Activated effector memory CD4-positive, alpha-beta T cell treated with Interleukin-2 at 50 U/mL for 16 hours (primary cell): ENCODE measurements around the gene U2AF2.

Source experiments
- DNase-seq: peaks from one replicate; pipeline ENCODE4 v3.0.0-alpha.2; 2020

The U2AF2 gene

GRCh38 chr19:55622242-55622969 is 32.4 kb upstream of the U2AF2 start:
- no peak for DNase-seq

- DNase-seq, result no peak
Measured at GRCh38 chr19:55623130-55623529, 31.7 kb upstream of the U2AF2 start.

GRCh38 chr19:55623561-55623960 is 31.3 kb upstream of the U2AF2 start:
- DNase-seq, result no peak

- peak; percentile 86 for DNase-seq
Measured at GRCh38 chr19:55624109-55625003, 30.5 kb upstream of the U2AF2 start, which contains the start of gene ZNF784. Gene ZNF784 (minus strand): TSS chr19:55624566. CDS start chr19:55624561, 5 bp downstream.

DNA sequence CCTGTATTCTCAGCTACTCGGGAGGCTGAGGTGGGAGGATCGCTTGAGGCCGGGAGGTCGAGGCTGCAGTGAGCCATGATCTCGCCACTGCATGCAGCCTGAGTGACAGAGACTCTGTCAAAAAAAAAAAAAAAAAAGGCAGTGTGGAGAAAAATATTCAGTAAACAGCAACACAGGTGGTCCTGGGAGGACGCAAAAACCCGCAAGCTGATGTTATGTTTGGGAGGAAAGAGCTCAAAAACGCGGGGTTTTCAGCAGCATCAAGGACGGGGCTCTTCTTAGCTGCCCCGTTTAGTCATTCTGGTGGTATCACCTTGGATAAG is 29.9 kb upstream of the U2AF2 start:
- DNase-seq, result no peak

GRCh38 chr19:55626350-55626749 is 28.5 kb upstream of the U2AF2 start:
- DNase-seq, result peak; percentile 39

DNA sequence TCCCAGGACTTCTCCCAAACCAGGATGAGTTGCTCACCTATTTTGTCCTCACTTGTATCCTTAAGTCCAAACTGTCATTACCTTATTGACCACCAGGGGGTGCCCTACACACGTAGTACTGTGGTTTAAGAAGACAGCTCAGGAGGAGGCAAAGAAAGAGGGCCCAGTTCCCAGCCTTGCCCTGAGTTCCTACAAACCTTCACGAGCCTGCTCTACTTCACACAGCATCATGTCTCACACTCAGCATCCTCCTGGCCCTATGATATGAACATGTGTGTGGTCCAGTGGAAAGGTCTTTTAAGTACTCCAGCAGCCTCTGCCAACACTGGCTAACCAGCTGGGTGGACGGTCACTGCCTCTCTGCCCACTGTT is 22.4 kb upstream of the U2AF2 start:
- peak; percentile 62 for DNase-seq

DNA sequence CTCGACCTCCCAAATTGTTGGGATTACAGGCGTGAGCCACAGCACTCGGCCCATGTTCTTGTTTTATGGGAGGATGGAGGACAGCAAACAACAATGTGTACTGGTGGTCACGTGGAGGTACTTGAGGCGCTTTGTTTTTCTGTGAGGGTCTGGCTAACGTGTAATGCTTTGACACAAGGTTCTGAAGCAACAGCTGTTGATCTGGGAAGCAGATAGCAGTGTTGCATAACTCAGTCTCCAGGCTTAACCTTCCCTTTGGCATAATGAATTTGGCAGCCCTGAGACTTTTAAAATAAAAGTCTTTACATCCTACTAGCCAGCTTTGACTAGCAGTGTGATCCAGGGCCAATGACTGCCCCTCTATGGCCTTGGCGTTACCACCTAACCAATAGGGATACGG is 21.0 kb upstream of the U2AF2 start:
- DNase-seq, result no peak

GRCh38 chr19:55635334-55635717 is 19.5 kb upstream of the U2AF2 start:
- no peak for DNase-seq

DNA sequence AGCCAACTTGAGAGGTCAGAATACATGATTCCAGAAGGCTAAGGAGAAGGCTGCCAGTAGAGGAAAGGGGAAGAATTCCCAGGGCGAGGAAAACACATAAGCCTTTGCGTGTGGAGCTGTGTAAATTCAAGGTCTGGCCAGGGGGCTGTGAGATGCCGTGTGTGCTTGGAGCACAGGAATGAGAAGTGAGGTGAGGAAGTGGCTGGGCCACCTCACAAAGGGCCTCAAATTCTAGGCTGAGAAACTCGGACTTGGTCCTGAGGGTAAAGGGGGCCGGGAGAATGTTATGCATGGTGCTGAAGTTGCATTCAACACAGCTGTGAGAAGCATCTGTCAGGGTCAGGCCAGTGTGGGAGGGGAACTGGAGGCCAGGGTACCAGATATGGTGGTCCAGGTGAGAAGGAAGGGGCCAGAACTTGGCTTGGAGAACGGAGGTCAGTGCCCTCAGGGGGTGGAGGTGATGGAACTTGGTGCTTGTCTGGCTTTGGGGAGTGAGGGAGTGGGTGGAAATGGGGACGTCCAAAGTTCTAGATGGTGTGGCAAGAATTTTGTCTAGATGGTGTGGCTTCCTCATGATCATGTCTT is 18.9 kb upstream of the U2AF2 start:
- DNase-seq, result no peak

GRCh38 chr19:55636723-55637122 is 18.1 kb upstream of the U2AF2 start:
- no peak for DNase-seq

- DNase-seq, result no peak
Measured at GRCh38 chr19:55637534-55637933, 17.3 kb upstream of the U2AF2 start.

- DNase-seq, result peak; percentile 38
Measured at GRCh38 chr19:55638864-55639359, 15.9 kb upstream of the U2AF2 start.

DNA sequence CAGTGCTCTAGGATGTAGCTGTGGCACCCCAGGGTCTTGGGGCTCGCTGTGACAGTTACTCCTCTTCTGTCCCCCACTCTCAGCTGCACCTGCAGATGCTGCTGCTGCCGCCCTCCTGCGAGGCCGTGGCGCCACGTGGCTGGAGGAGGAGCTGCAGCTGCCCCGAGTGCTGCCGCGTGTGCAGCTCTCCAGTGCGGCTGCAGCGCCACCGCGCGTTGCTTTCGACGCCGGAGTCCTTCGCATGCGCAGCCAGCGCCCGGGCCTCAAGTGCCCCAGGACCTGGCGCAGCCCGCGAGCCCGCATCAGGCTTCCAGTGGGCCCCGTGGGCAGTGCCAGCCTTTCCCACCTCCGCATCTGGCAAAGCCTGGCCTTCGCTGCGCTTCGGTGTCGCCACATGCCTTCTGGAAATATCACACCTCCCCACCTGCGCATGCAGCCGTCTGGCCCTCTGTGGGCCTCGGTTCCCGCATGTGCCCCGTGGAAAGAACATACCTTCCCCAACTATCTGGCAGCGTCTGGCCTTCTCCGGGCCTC is 14.7 kb upstream of the U2AF2 start:
- DNase-seq, result peak; percentile 65

DNA sequence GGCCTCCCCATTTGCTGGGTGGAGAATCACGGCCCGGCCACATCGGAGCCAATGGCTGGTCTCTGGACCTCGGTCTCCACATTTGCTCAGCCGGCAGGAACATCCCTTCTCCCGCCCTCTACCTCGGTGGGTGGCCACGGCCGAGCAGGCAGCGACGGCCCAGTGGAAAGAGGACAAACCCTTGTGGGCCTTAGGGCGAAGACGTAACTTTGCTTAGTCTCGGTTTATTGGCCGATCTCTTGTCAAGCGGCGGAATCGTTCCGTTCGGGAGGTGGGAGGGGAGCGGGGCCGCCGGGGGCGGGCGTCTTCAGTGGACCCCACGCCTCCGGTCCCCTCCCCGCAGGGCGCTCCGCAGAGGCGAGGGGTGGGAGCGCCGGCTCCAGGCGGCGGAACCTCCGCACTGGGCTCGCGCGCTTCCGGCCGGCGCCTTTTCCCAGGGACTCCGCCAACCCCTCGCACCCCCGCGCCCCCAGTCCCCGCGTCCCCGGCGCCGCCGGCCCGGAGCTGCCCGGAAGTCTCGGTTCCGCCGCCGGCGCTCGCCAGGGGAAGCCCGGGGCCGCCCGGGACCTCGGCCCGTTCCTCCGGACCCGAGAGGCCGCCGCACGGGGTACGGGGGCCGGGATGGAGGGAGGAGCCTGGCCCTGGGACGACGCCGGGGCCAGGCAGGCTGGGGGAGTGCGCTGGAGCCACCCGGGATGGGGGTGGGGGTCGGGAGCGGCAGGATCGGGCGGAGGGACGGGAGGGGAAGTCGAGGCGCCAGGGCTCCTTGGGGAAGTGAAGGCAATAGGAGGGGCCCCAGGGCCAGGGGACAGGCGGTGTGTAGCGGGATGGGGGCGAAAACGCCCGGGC is 14.0 kb upstream of the U2AF2 start, which contains the start of gene ZNF580:
Gene ZNF580, plus strand, starts transcription at position 426 of the 849 bp plus-strand sequence. CDS start 1,507 bp downstream, outside the sequence.
- peak; percentile 46 for DNase-seq

GRCh38 chr19:55641426-55642152 is 13.2 kb upstream of the U2AF2 start:
- no peak for DNase-seq

DNA sequence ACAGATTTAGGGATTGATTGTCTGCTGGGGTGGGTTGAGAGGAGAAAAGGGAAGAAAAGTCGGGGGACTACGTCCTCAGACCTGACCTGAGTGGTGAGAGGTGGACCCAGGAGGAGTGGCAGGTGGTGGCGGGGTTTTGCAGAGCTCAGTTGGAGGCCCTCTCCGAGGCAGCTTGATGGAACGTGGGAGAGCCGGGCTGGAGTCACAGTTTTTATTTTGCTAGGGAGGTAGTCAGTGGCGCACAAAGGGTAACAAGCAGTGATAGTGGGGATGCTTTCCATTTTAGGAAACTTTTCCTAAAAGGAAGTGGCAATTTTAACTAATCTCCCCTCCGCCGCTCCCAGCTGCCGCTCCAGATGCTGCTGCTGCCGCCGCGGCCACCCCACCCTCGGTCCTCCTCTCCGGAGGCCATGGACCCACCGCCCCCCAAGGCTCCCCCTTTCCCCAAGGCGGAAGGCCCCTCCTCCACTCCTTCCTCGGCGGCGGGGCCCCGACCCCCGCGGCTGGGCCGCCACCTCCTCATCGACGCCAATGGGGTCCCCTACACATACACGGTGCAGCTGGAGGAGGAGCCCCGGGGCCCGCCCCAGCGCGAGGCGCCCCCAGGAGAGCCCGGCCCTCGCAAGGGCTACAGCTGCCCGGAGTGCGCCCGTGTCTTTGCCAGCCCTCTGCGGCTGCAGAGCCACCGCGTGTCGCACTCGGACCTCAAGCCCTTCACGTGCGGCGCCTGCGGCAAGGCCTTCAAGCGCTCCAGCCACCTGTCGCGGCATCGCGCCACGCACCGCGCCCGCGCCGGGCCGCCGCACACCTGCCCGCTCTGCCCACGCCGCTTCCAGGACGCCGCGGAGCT is 12.5 kb upstream of the U2AF2 start:
- no peak for DNase-seq

DNA sequence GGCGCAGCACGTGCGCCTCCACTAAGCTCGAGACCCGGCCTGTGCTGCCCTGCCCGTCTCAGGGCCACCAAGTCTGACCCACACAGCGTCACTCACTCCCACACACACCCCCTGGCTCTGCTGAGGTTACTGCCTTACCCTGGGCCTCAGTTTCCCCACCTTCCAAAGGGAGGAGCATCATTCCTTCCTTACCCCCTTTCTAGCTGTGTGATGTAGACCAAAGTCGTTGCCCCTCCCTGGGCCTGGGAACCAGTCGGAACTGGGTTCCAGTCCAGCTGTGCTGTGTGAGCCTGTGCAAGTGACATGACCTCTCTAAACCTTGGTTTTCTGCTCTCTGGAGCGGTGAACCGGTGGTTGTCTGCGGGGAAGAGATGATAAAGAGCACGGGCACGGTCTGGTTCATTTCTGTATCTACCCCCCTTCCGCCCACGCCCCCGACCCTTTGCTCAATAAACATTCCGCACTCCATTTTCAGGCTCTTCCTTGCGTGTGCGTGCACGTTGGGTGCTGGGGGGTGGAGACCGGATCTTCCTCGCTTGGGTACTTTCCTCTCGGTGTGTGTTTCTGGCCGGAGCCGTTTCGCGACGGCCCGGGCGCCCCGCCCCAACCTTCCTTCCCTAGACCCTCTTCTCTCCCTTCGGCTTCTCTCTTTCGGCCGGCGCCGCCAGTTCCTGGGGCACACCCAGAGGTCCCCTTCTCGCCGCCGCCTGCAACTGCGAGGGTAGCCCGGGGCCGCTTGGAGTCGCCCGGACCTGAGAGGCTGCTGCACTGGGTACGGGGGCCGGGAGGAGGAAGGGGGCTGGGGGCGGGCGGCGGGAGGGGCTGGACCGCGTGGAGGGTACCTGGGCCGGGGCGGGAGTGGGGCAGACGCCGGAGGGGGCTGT is 11.6 kb upstream of the U2AF2 start, which contains the start of gene ZNF581:
Gene ZNF581, plus strand, starts transcription at position 647 of the 884 bp plus-strand sequence. CDS start 923 bp downstream, outside the sequence.
- peak; percentile 76 for DNase-seq

DNA sequence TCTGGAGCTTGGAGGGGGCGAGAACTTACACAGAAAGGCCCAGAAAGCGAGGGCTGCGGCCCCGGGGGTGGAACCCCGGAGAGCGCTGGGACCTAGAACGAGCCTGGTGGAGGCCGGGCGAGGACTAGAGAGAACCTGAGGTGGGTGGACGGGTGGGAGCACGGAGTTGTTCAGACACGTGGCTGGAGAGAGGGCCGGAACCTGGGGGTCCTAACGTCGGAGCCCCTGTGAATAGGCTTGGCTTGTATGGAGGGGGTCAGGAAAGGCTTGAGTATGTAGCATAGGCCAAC is 11.0 kb upstream of the U2AF2 start:
- no peak for DNase-seq
